H1 (cell line): ENCODE measurements around the gene NUP85. TPM values are rescaled to one million over a fixed set of nuclear protein-coding genes. Genes with fewer than 3 reads are reported as not detected.

ENCODE experiments used
- CTCF ChIA-PET: fragments of 300-600 bp; sonication (Branson Sonifier 250); formaldehyde crosslinking; loops from one replicate; lab custom pipeline; 2021; ENCODE audit not compliant: partially characterized antibody; lab: Charles Lee
- POLR2A ChIA-PET: fragments of 300-600 bp; sonication (Branson Sonifier 250); formaldehyde crosslinking; loops from one replicate; lab custom pipeline; 2021; ENCODE audit warnings: inconsistent platforms; ENCODE audit not compliant: partially characterized antibody; lab: Charles Lee
- DNase-seq, 2 experiments: peaks; one replicate each; pipeline versions ENCODE4 v3.0.0 to v3.0.0-alpha.2; 2010 to 2022; ENCODE audit warnings: low spot score in 2 of 2, low read depth in 1 of 2, mixed read lengths in 1 of 2
- FAIRE-seq: peaks from 2 replicates; lab custom pipeline; 2011; peaks lifted over from hg19 to GRCh38; lab: Jason Lieb, UNC
- H2AFZ ChIP-seq: 2 replicates; pipeline ENCODE4 v1.8.1; 2012; ENCODE audit warnings: low read length, inconsistent platforms
- H2AK5ac ChIP-seq: 2 replicates; pipeline ENCODE4 v1.6.1; 2013; ENCODE audit warnings: low read depth, low read length
- H2BK120ac ChIP-seq: replicated peaks from 2 replicates; pipeline ENCODE3; 2013; ENCODE audit warnings: low read depth, low read length, inconsistent platforms
- H2BK12ac ChIP-seq: 2 replicates; pipeline ENCODE4 v1.6.1; 2013; ENCODE audit warnings: low read depth, low read length
- H2BK15ac ChIP-seq: 2 replicates; pipeline ENCODE4 v1.6.1; 2013; ENCODE audit warnings: low read length
- H2BK20ac ChIP-seq: 2 replicates; pipeline ENCODE4 v1.6.1; 2013; ENCODE audit warnings: low read length
- H2BK5ac ChIP-seq: 2 replicates; pipeline ENCODE4 v1.6.1; 2013; ENCODE audit warnings: low read depth, low read length
- H3K14ac ChIP-seq: 2 replicates; pipeline ENCODE4 v1.6.1; 2013; ENCODE audit warnings: inconsistent platforms; ENCODE audit not compliant: insufficient read length
- H3K18ac ChIP-seq: 2 replicates; pipeline ENCODE4 v1.6.1; 2013; ENCODE audit warnings: low read length; ENCODE audit errors: extremely low read depth
- H3K23ac ChIP-seq: 2 replicates; pipeline ENCODE4 v1.6.1; 2013; ENCODE audit warnings: inconsistent platforms; ENCODE audit not compliant: insufficient read length
- H3K23me2 ChIP-seq: 2 replicates; pipeline ENCODE4 v1.6.1; 2013; ENCODE audit warnings: low read depth, low read length
- H3K27ac ChIP-seq: 2 replicates; pipeline ENCODE4 v1.6.1; 2011; ENCODE audit warnings: low read depth, low read length, inconsistent platforms
- H3K27me3 ChIP-seq, 4 experiments: replicated peaks in 1 of 4; 1 replicate in 1 of 4; 2 replicates in 3 of 4; pipeline versions ENCODE4 v1.6.1 to v1.8.1; 2011 to 2013; ENCODE audit warnings: low read length in 3 of 4, mild to moderate bottlenecking in 3 of 4, inconsistent platforms in 2 of 4, mixed read lengths in 2 of 4, moderate library complexity in 1 of 4; ENCODE audit not compliant: control insufficient read depth in 3 of 4, insufficient read depth in 3 of 4; ENCODE audit errors: extremely low read depth in 1 of 4
- H3K36me3 ChIP-seq, 4 experiments: 2 replicates each; pipeline versions ENCODE4 v1.6.1 to v1.8.1; 2011 to 2013; ENCODE audit warnings: mild to moderate bottlenecking in 4 of 4, low read length in 3 of 4, moderate library complexity in 2 of 4, control low read depth in 1 of 4, inconsistent platforms in 1 of 4; ENCODE audit not compliant: insufficient read depth in 4 of 4, control insufficient read depth in 2 of 4
- H3K4ac ChIP-seq: replicated peaks from 2 replicates; pipeline ENCODE3; 2013; ENCODE audit warnings: low read length, low read depth, mixed read lengths, inconsistent platforms; ENCODE audit not compliant: insufficient read length
- H3K4me1 ChIP-seq, 4 experiments: replicated peaks in 1 of 4; 1 replicate in 1 of 4; 2 replicates in 3 of 4; pipeline versions ENCODE4 v1.6.1 to v1.8.1; 2011 to 2013; ENCODE audit warnings: low read length in 3 of 4, inconsistent platforms in 2 of 4, mixed read lengths in 1 of 4; ENCODE audit not compliant: insufficient read depth in 4 of 4, control insufficient read depth in 3 of 4
- H3K4me2 ChIP-seq, 2 experiments: 2 replicates each; pipeline versions ENCODE4 v1.6.1 to v1.8.1; 2011 to 2013; ENCODE audit warnings: low read depth in 2 of 2, low read length in 2 of 2, control low read depth in 1 of 2, inconsistent platforms in 1 of 2, mild to moderate bottlenecking in 1 of 2; ENCODE audit not compliant: insufficient read depth in 1 of 2
- H3K4me3 ChIP-seq, 4 experiments: fragments of 200-600, 300-600 bp in 1 of 4; sonication (generic), shearing (Covaris generic), sonication (Bioruptor Twin) in 1 of 4; 2 replicates each; pipeline versions ENCODE4 v1.5.1 to v1.8.1; 2011 to 2016; ENCODE audit warnings: low read length in 4 of 4, low read depth in 3 of 4, control low read depth in 2 of 4, inconsistent platforms in 2 of 4, mild to moderate bottlenecking in 2 of 4, mixed read lengths in 1 of 4, moderate library complexity in 1 of 4; ENCODE audit not compliant: insufficient read depth in 2 of 4; ENCODE audit errors: extremely low read depth in 1 of 4
- H3K56ac ChIP-seq: replicated peaks from 2 replicates; pipeline ENCODE3; 2013; ENCODE audit warnings: low read depth, mild to moderate bottlenecking, mixed read lengths, low read length, inconsistent platforms; ENCODE audit not compliant: insufficient read length
- H3K79me1 ChIP-seq: 2 replicates; pipeline ENCODE4 v1.6.1; 2013; ENCODE audit warnings: low read depth, low read length, control low read depth
- H3K79me2 ChIP-seq, 2 experiments: 2 replicates each; pipeline versions ENCODE4 v1.6.1 to v1.8.1; 2012 to 2013; ENCODE audit warnings: low read length in 2 of 2, mild to moderate bottlenecking in 2 of 2, inconsistent platforms in 1 of 2; ENCODE audit not compliant: insufficient read depth in 2 of 2, control insufficient read depth in 1 of 2
- H3K9ac ChIP-seq, 4 experiments: replicated peaks in 1 of 4; 1 replicate in 1 of 4; 2 replicates in 3 of 4; pipeline versions ENCODE4 v1.6.1 to v1.8.1; 2011 to 2013; ENCODE audit warnings: low read depth in 3 of 4, low read length in 3 of 4, control low read depth in 2 of 4, mild to moderate bottlenecking in 2 of 4, moderate library complexity in 2 of 4, inconsistent platforms in 1 of 4; ENCODE audit errors: extremely low read depth in 1 of 4
- H3K9me3 ChIP-seq, 2 experiments: 2 replicates each; pipeline versions ENCODE4 v1.6.1 to v1.8.1; 2012 to 2013; ENCODE audit warnings: mild to moderate bottlenecking in 2 of 2, moderate library complexity in 2 of 2, control low read depth in 1 of 2, inconsistent platforms in 1 of 2, low read depth in 1 of 2, low read length in 1 of 2, mixed read lengths in 1 of 2; ENCODE audit not compliant: insufficient read depth in 2 of 2
- H4K20me1 ChIP-seq, 2 experiments: replicated peaks in 1 of 2; 2 replicates each; pipeline versions ENCODE3 to v1.8.1; 2011 to 2013; ENCODE audit warnings: inconsistent platforms in 2 of 2, low read length in 2 of 2, mild to moderate bottlenecking in 1 of 2; ENCODE audit not compliant: insufficient read depth in 2 of 2, control insufficient read depth in 1 of 2
- H4K5ac ChIP-seq: 2 replicates; pipeline ENCODE4 v1.6.1; 2013; ENCODE audit warnings: low read length, low read depth, mixed read lengths, inconsistent platforms; ENCODE audit not compliant: insufficient read length
- H4K8ac ChIP-seq: 2 replicates; pipeline ENCODE4 v1.8.0; 2013; ENCODE audit warnings: mild to moderate bottlenecking, moderate library complexity, low read length, inconsistent platforms; ENCODE audit not compliant: insufficient read depth; ENCODE audit errors: extremely low read depth
- H4K91ac ChIP-seq: replicated peaks from 2 replicates; pipeline ENCODE3; 2013; ENCODE audit warnings: low read length, mixed read lengths, inconsistent platforms; ENCODE audit not compliant: insufficient read length
- BRCA1 ChIP-seq: IDR thresholded peaks from 2 replicates; pipeline ENCODE4 v1.6.1; 2012; ENCODE audit warnings: low read depth, low read length, improper control_type of control experiment
- CTCF ChIP-seq, 3 experiments: IDR thresholded peaks; 1 replicate in 2 of 3; 2 replicates in 1 of 3; pipeline versions ENCODE4 v1.5.1 to v1.6.1; 2011; ENCODE audit warnings: low read length in 3 of 3, mild to moderate bottlenecking in 3 of 3, inconsistent platforms in 2 of 3, low read depth in 1 of 3, moderate library complexity in 1 of 3; ENCODE audit not compliant: insufficient read depth in 1 of 3; ENCODE audit errors: control extremely low read depth in 1 of 3
- FOSL1 ChIP-seq: IDR thresholded peaks from 2 replicates; pipeline ENCODE4 v1.6.1; 2011; ENCODE audit warnings: mild to moderate bottlenecking, low read depth, low read length, moderate library complexity; ENCODE audit not compliant: insufficient read depth
- KDM1A ChIP-seq: fragments of 200-600, 300-600 bp; sonication (generic); IDR thresholded peaks from 2 replicates; pipeline ENCODE4 v1.7.1; 2016; ENCODE audit warnings: mild to moderate bottlenecking, low read length, borderline replicate concordance
- RNF2 ChIP-seq: fragments of 200-900, 300-1000 bp; sonication (generic); IDR thresholded peaks from 2 replicates; pipeline ENCODE4 v1.7.1; 2016; ENCODE audit warnings: borderline replicate concordance, low read depth, mild to moderate bottlenecking, antibody characterized with exemption, low read length; ENCODE audit not compliant: poor library complexity, severe bottlenecking; ENCODE audit errors: missing control alignments
- RXRA ChIP-seq: IDR thresholded peaks from 2 replicates; pipeline ENCODE4 v1.6.1; 2011; ENCODE audit warnings: low read depth, mild to moderate bottlenecking, low read length, moderate library complexity; ENCODE audit not compliant: insufficient read depth
- TAF1 ChIP-seq: IDR thresholded peaks from 2 replicates; pipeline ENCODE4 v1.6.1; 2011; ENCODE audit warnings: mild to moderate bottlenecking, low read depth, low read length
- TEAD4 ChIP-seq: IDR thresholded peaks from 2 replicates; pipeline ENCODE4 v1.6.1; 2012; ENCODE audit warnings: low read depth, low read length, inconsistent platforms, mixed read lengths
- YY1 ChIP-seq: IDR thresholded peaks from 2 replicates; pipeline ENCODE4 v1.6.1; 2011; ENCODE audit warnings: low read depth, mild to moderate bottlenecking, low read length
- WGBS, 2 experiments: shearing (Covaris generic) in 1 of 2; methylation state at CpG; one replicate each; pipeline versions ENCODE4 v1.1.6 to v1.1.7; 2013 to 2015; ENCODE audit warnings: low lambda C conversion rate in 2 of 2, mixed read lengths in 2 of 2, inconsistent platforms in 1 of 2, low coverage in 1 of 2, missing lambda C conversion rate in 1 of 2; ENCODE audit not compliant: insufficient replicate concordance in 2 of 2, insufficient coverage in 1 of 2, insufficient read length in 1 of 2; ENCODE audit errors: extremely low coverage in 1 of 2, missing lambda C conversion rate in 1 of 2; 5-methylcytosine and 5-hydroxymethylcytosine counted together
- polyA plus RNA-seq, 7 experiments: library from polyadenylated mRNA; depleted of rRNA in 3 of 7; stranded (reverse) in 5 of 7; unstranded in 2 of 7; fragments of >200 nt in 5 of 7; fragments of 200-250 nt in 2 of 7; gene quantifications; 1 replicate in 5 of 7; 2 replicates in 1 of 7; 4 replicates in 1 of 7; pipeline versions ENCODE4 v1.2.1 to v1.2.3, GENCODE V29; 2011 to 2013; ENCODE audit warnings: missing spikeins in 2 of 7, mixed read lengths in 2 of 7
- total RNA-seq: library from RNA; stranded (reverse); fragmentation: NEBNext Ultra II Directional; extraction: Animal tissue kit (Norgen Biotek cat#: 25700); gene quantifications from 2 replicates; pipeline ENCODE4 v1.2.1, GENCODE V29; 2021
- TF ChIP-seq, protein P1 (sequence below): IDR thresholded peaks from 2 replicates; pipeline ENCODE4 v1.6.1; 2011; ENCODE audit warnings: low read length, improper control_type of control experiment

Gene NUP85
- total and polyA plus RNA-seq, 2 of the 8 experiments (the other 6 are each of a cell fraction or from before 2014, with no cell fraction given), result 98.5 to 154 TPM

DNA sequence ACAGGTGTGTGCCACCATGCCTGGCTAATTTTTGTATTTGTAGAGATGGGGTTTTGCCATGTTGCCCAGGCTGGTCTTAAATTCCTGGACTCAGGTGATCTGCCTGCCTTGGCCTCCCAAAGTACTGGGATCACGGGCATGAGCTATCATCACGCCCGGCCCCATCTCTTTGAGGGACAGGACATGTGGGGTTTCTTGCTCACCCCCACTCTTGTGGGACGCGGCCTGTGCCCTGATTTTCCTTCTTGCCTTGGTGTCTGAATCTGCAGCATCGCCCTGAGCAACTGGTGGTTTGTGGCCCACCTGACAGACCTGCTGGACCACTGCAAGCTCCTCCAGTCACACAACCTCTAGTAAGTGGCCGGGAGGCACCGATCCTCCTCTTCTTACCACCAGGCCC, 25.6 kb downstream of the NUP85 start:
- no peak overlapping the region for H3K56ac ChIP-seq
- CTCF ChIA-PET, result interaction anchor here (1.0 to 6.9 kb wide), 5 partner anchors 9 to 403 kb away, joined by 3 to 84 read pairs (median 4); partner anchors contain the start of genes MIF4GD and SMIM5
- H3K79me1 ChIP-seq, result no peaks in the 10 kb centered on the region
- H2BK12ac ChIP-seq, result no peak overlapping the region
- H4K8ac ChIP-seq, result no peak overlapping the region
- H3K23me2 ChIP-seq, result no peaks in the 10 kb centered on the region
- H3K18ac ChIP-seq, result no peak overlapping the region
- no peak overlapping the region for H2AK5ac ChIP-seq
- no peaks in the 10 kb centered on the region for H3K4me1 ChIP-seq
- H3K4me3 ChIP-seq, result no peak overlapping the region
- no peaks in the 10 kb centered on the region for H3K9me3 ChIP-seq
- H4K5ac ChIP-seq, result no peak overlapping the region
- H3K27ac ChIP-seq, result no peak overlapping the region
- H2BK120ac ChIP-seq, result no peak overlapping the region
- H3K4me2 ChIP-seq, result no peak overlapping the region
- FAIRE-seq, result no peak
- no peak overlapping the region for H3K23ac ChIP-seq
- no peak overlapping the region for H3K9ac ChIP-seq
- H4K91ac ChIP-seq, result no peak overlapping the region
- H3K4ac ChIP-seq, result no peak overlapping the region
- no peak for DNase-seq
- POLR2A ChIA-PET, result interaction anchor here (1.0 to 2.5 kb wide), 7 partner anchors 9 to 268 kb away, joined by 3 to 8 read pairs (median 5); partner anchors contain the start of genes GGA3 and MIF4GD
- H3K14ac ChIP-seq, result no peak overlapping the region
- no peak overlapping the region for H2BK20ac ChIP-seq
- H3K79me2 ChIP-seq, result no peaks in the 10 kb centered on the region
- peaks cover 0 to 7% of the 10 kb centered on the region in 2 experiments for H4K20me1 ChIP-seq
- no peak overlapping the region; the same call in 1 of the 2 replicates for H2BK5ac ChIP-seq
- H2AFZ ChIP-seq, result no peak overlapping the region
- H2BK15ac ChIP-seq, result no peak overlapping the region
- H3K27me3 ChIP-seq, result no peaks in the 10 kb centered on the region
- H3K36me3 ChIP-seq, result peaks cover 23 to 76% (median 65%) of the 10 kb centered on the region in 4 experiments
- WGBS, 2 experiments, result 92% methylated on average over 8 of the region's 8 CpGs; no CpG with 5 or more reads in 1 of the 2 experiments
- no peak for TF ChIP-seq KDM1A
- TF ChIP-seq RNF2, result no peak
- TF ChIP-seq TEAD4, result no peak
- TF ChIP-seq CTCF (IDR thresholded peaks at IDR 0.05; ENCODE audit: control extremely low read depth in 1 of 3, insufficient read depth in 1 of 3, low read depth in 1 of 3, low read length in 3 of 3), result no peak
- no peak for TF ChIP-seq YY1
- TF ChIP-seq FOSL1, result no peak
- no peak for TF ChIP-seq BRCA1
- TF ChIP-seq TAF1, result no peak
- TF ChIP-seq RXRA, result no peak
- TF ChIP-seq, protein P1, sequence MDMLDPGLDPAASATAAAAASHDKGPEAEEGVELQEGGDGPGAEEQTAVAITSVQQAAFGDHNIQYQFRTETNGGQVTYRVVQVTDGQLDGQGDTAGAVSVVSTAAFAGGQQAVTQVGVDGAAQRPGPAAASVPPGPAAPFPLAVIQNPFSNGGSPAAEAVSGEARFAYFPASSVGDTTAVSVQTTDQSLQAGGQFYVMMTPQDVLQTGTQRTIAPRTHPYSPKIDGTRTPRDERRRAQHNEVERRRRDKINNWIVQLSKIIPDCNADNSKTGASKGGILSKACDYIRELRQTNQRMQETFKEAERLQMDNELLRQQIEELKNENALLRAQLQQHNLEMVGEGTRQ, result no peak
